Measurements from ENCODE around the gene CENPT.
A peak's percentile ranks its signal among the peaks of the same experiment; 100 is the strongest.
"Not testable (repeated sequence)": the region's sequence is repeated elsewhere in the genome, so short reads cannot be mapped to it uniquely, and the experiment has no call there.

The CENPT gene

DNA sequence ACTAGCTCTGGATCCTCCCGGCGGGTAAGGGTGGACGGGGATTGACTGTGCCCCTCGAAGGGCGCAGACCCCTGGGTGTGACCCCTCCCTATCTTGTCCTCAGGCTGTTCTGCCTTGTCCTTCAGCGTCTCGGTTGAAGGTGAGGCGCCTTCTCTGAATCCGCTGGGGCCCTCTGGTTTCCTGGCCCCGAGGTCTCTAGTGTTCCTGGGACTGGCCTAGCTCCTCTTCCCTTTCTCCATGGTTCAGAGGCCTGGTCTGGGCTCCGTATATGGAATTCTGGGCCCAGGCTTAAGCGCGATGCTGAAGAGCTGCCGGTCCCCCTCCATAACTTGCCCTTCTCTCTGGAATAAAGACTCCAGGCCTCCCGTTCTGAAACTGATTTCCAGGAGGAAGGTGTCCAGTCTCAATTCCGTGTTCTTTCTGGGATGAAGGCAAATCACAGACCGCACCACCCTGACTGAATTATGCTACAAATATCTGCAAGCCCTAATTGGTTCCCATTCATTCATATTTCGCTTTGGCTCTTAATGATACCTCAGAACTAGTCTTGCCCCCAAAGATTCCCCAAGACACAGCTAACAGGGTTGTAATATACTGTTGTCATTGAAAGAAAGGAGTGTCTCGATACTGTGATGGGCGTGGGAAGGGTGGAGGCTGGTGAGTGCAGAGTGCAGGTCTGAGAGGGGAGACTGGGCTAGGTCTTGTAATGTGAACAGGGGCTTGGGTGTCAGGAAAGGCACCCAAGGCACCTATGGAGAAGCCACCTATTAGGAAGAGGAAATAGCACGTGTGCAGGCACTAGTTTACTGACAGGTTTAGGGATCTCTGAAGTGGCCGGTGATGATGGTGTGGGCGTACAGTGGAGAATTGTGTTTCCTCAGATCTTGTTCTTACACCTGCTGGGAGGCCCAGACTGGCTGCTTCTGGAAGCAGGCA is 26.2 kb upstream of the CENPT start:
- no peak for DNase-seq

DNA sequence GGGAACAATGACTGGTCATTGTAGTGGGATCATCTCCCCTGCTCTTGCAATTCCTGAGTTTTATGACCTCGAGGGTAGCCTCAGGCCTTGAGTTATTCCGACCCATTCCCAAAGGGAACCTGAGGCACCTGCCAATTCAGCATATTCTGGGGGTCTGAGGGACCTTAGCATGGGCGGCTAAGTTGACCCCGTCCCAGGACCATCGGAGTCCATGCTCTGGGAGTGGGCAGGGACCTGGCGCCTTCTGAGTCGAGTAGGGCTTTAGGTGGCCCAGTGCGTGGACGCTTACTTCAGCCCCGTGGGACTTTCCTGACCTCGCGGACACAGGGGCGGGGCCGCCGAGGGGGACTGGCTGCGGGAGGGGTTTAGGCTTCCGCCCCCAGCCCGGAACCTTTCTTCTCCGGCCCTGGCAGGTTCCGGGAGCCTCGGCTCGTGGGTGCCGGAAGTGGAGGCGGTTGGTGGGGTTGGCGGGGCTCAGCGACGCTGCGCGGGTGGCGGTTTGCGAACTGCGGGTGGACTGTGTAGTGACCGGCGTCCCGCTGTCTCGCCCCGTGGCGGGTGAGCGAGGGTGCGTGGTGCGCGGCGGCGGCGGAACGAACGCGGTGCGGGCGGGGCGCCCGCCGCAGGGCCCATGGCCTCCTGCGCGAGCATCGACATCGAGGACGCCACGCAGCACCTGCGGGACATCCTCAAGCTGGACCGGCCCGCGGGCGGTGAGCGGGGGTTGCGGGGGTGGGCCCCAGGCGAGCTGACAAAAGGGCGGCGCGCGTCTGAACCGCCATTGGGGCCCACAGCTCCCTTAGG is 25.3 kb upstream of the CENPT start, which contains the start of gene EDC4:
Gene EDC4 (plus strand): TSS at position 422 of the 804 bp plus-strand sequence. CDS start 210 bp downstream, at position 632.
- peak; percentile 88 for DNase-seq

DNA sequence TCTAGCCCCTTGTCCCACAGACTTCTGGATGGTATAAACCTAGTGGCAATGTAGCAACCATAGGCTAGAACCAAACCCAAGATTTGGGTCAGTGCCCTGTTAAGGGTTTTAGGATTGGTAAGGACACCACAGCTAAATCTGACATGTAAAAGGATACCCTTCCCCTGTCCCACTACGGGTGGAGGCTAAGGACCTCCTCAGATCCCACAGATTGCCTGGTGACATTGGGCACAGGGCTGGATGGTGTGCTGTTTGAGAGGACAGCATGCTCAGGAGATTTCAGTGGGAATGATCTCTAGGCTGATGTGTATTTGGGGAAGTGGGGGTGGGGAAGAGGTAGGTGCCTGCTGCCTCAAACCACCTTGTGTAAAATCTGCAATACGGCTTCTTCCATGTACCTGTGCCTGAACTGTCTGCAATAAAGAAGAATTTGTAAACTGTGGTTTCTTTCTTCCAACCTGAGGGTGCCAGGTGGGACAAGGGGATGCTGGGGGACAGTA is 24.7 kb upstream of the CENPT start:
- no peak for DNase-seq

DNA sequence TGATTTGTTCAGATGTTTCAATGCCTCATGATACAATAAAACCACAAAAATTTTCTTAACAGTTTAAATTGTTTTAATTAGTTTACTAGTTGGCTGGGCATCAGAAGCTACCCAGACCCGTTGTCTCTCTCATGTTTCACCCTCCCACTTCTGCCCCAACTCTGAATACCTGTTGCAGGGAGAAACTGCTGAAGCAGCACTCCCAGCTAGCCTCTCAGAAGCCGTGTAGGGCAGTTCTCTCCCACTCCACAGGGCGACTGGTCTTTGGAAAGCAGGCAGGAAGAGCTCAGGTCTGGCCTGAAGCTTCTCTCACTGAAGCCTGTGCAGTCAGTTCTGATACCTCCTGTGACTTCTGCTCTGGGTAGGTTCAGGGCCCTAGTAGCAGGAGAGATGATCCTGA is 23.8 kb upstream of the CENPT start:
- DNase-seq, result no peak

DNA sequence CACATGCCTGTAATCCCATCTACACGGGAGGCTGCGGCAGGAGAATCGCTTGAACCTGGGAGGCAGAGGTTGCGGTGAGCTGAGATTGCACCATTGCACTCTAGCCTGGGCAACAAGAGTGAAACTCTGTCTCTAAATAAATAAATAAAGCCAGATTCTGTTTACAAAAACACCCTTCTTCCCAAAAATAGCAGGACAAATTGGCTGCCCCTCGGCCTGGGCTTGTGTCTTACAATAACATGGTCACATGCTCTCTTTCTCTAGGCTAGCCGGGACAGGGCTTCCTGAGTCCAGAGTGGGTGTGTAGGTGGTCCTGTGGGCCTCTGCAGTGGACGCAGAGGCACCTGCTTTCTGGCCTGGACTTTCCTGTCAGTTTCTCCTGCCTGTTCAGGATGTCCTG is 22.2 kb upstream of the CENPT start:
- DNase-seq, result no peak

DNA sequence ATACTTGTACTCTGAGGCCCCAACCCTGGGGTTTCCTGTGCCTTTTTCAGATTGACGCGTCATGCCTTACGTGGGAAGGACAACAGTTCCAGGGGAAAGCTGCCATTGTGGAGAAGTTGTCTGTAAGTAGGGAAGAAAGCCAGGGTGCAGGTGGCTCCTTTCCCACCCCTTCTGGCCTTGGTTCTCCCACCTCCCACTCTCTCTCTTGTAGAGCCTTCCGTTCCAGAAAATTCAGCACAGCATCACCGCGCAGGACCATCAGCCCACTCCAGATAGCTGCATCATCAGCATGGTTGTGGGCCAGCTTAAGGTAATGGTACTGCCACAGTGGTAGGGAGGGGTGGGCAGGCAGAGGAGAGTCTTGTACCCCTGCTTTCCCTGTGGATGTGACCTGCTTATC is 20.8 kb upstream of the CENPT start:
- no peak for DNase-seq

DNA sequence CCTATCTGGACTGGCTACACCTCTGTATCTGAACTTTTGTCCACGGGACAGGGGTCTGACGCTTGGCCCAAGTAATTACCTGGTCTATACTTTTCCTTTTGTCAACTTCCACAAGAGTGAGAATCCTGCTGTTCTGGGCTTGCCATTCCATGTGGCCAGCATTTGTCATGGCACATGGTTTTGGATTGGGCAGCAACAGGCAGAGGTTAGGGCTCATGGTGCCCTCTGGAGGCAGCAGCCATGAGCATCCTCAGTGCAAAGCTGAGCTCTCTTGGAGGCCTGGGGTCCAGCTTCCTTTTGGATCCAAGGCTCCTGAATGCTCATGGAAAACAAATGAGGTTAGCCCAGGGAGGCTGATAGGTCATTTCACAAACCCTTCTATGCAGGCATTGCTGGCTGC is 17.8 kb upstream of the CENPT start:
- DNase-seq, result no peak

DNA sequence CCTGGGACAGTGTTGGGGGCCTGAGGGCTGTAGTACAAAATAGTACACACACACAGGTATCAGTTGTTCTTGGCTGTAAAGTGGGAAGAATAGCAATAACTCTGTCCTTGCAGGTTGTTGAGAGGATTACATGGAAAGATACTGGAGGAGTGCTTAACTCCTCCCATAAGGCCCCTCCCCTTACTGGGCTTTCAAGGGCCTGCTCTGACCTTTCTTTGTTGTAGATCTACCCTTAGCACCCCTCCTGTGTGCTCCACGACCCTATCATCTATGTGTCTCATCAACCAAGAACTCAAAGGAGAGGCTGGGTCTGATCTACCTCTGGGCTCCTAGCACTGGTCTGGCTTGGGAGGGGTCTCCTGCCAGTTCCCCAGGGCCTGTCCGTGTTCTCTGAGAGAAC is 17.1 kb upstream of the CENPT start:
- no peak for DNase-seq

DNA sequence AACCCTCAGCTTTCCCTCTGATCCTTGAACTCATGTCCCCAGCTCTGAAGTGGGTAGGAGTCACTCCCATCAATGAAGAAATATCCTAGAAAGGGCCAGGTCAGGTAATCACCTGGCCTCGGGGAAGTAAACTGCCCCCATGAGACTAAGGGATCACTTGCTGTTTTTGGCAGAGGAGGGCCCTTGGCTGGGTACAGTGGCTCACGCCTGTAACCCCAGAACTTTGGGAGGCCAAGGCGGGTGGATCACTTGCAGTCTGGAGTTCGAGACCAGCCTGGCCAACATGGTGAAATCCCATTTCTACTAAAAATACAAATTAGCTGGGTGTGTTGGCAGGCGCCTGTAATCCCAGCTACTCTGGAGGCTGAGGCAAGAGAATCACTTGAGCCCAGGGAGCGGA is 16.6 kb upstream of the CENPT start:
- DNase-seq, result not testable (repeated sequence)

DNA sequence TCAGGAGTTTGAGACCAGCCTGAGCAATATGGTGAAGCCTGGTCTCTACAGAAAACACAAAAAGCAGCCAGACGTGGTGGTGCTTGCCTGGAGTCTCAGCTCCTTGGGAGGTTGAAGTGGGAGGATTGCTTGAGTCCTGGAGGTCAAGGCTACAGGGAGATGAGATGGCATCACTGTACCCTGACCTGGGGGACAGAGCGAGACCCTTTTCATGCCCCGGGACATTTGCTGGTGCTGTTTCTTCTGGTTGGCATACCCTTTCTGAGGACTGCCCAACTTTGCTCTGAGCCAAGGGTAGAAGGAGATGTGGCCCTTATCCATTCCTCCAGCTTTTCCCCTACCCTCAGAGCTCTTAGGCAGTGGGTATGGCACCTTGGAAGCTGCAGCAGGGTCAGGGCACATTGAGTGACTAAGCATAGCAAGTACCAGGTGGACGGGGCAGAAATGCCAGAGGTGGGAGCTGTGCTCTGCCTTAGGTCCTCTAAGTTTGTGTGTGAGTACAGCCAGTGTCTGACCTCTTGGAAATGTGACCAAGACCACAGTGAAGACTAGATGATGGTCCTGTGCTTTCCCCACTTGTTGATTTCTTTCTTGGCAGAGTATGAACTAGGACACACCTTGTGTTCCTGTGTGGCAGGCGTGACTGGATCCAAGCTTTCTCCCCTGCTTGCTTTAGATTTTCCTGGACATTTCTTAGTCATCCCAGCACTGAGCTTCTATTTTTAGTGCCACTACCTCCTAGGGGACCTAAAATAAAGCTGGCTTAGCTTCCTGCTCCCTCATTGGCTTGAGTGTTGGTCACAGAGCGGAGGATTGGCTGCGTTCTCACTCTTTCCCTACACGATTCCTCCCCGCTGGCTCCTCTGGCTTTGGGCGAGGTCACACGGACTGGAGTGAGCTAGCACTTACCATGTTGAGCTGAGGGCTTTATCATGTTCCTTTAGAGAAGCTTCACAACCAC is 15.4 kb upstream of the CENPT start:
- no peak for DNase-seq

DNA sequence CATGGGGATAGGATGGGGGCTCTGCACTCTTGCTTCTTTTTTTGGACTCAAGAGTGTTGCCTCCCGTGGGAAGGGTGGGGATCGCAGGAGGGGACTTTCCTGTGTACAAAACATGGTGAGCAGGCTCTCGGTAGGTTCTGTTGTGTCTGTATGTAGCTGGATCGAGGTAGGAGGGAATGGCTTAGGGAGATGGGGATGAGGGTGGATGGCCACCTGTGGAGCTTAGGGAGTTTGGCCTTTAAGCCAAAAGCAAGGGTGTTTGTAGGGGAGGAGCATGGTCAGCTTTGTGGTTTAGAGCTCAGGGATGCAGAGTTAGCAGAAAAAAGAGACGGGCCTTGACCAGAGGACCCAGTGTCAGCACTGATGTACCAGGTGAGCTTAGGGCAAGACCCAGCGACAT is 14.4 kb upstream of the CENPT start:
- DNase-seq, result no peak

DNA sequence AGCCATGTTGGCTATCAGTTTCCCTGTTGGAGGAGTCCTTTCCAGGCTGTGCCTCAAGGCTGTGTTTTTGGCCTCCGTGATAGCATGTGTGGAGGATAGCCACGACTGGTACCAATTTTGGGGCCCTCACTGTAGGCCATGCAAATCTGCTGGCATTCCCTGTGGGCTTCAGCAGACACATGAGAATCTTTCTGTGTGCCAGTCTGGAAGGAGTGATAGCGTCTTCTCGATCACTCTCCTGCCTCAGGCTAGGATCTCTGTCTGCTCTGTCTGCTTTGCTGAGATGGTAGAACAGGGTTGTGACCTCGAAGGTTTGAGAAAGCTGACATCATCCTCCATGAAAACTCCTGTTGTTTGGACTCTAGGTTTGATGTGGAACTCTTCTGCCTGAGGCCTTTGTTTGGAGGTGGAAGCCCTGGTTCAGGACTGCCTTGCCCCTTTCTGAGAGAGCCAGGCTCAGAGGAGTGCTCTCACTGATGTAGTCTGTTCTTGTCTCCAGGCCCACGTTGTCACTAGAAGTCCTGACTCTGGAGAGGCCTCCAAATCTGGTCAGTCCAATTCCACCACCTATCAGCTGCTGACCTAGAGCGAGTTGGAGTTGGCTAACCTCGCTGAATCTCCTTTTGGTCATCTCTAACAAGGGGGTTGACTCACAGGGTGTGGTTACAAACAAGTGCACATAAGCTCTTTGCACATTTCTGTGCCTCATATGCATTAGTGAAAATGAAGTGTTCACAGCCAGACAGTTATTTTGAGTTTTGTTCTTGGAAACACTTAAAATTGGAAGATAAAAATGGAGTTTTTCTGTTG is 13.3 kb upstream of the CENPT start:
- DNase-seq, result no peak

DNA sequence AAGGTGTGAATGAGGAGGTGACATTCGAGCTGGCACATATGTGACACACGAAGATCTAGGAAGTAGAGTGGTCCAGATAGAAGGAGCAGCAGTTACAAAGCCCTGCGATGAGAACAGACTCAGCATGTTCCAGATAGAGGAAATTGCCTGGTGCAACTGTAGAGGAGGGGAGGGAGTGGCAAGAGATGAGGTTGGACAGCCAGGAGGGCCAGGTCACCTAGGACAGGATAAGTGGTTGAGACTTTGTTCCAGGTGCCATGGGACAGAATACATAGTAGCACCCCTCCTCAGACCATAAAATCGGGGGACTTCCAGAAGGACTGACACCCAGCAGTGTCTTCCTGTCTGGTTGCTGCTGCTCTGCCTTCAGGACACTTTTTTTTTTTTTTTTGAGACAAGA is 11.0 kb upstream of the CENPT start:
- DNase-seq, result no peak

DNA sequence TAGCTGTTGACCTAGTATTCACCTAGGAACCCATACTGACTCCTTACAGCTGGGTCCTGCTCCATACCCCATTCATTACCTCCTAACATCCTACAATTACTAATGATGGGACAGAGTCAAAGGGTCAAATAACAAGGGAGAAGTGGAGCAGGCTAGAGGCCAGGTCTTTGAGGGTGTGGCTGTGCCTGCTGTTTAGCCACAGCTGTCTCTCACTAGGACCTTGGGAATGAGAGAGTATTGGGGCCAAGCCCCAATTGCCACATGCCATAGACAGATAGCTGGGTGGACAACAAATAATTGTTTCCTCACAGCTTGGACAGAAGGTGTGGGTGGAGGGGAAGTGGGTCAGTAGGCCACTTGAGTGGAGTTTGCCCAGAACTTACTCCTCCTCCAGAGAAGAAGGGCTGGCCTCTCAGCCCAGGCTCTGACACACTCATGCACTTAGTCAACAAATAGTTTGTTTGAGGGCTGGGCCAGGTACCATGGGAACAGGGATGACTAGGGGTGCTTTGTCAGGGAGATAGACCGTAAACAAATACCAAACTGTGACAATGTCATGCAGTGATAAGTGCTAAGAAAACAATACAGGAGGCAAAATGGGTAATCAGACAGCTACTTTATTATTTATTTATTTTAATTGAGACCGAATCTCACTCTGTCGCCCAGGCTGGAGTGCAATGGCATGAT is 10.2 kb upstream of the CENPT start:
- DNase-seq, result peak; percentile 30

DNA sequence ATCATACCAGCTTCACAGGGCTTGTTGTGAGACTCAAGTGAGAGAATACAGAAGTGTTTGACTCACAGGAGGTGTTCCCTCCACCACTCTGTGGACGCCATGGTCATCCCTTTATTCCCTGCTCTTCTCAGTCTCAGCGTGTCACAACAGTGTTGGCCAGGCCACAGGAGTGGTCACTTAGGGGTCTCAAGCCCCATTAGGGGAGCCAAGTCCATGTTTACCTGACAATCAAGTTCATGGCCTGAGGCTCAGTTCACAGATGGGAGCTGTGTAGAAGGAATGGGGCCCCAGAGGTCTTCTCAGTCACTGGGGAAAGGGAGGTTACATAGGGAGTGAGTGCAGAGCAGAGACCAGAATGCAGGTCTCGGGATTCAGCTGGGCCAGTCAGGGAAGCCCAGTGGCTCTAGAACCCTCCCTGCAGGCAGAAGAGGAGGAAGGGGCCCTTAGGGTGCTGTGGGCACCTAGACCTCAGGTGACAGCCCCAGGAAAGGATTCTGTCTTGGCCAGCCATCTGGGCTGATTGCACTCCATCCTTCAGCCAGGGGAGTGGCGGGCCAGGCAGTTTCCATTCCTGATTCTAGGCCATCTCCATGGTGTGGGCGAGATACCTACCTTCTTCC is 9.5 kb upstream of the CENPT start:
- DNase-seq, result no peak

DNA sequence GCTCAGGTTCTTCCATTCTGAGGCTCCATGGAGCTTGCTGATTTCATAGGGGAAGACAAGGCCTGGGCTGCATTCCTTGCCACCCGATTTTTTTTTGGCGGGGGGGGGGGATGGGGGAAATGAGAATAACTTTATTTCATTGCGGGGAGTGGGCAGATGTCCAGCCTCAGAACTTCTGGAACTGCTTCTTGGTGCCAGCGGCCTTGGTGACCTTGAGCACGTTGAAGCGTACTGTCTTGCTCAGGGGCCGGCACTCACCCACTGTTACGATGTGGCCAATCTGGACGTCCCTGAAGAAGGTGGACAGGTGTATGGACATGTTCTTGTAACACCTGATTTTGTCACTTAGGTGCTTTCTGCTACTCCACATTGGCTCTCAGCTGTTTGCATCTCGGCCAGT is 8.3 kb upstream of the CENPT start:
- DNase-seq, result no peak

DNA sequence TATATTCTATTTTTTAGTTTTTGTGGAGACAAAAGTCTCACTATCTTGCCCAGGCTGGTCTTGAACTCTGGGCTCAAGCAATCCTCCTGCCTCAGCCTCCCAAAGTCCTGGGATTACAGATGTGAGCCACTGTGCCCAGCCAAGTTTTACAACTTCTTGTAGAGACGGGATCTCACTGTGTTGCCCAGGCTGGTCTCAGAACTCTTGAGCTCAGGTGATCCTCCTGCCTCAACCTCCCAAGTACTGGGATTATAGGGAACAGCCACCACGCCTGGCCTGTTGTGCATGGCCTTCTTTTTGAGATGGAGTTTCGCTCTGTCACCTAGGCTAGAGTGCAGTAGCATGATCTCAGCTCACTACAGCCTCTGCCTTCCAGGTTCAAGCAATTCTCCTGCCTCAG is 6.2 kb upstream of the CENPT start:
- no peak for DNase-seq

DNA sequence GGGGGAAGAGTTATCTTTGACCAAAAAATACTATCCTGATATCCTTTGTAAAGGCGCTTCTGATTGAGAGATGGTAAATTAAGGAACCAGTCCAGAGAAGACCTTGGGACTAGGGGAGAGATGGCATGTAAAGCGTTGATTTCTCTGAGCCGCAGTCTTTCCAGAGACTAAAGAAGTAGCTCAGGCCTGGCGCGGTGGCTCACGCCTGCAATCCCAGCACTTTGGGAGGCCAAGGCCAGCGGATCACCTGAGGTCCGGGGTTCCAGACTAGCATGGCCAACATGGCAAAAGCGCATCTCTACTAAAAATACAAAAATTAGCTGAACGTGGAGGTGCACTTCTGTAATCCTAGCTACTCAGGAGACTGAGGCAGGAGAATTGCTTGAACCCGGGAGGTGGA is 625 bp upstream of the CENPT start:
- DNase-seq, result no peak

DNA sequence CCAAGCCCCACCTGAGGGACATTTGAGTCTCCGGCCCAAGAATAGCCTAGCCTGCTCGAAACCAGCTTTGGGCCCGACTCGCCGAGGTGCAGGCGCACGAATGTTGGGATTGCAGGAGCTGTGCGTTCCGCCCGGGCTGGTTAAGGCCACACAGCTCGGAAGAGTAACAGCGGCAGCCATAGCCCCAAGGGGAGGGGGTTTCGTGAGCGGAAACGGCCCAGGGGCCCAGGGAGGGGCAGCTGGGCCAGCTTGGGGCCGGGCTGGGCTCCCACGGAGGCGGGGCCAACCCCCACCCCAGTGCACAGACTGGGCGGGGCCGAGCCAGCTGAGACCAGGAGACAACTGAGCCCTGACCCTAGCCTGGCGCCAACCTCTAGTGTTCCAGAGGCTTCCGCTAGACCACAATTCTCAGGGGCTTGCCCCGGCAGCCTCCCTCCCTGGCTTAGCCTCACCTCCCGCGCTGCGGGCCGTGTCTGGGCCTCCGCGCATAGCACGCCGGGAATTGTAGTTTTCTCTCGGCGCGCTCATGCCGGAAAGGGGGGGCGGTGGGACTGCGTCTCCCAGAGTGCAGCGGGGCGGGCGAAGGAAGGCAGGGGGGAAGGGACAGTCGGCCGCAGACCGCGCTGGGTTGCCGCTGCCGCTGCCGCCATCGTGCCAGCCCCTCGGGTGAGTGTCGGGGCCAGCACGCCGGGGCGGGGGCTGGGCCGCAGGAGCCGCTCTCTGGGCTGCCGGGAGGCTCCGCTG is 1.0 kb downstream of the CENPT start, which contains the start of gene NUTF2:
Gene NUTF2 (plus strand): TSS at position 614 of the 744 bp plus-strand sequence. CDS start 18,198 bp downstream, outside the sequence.
- DNase-seq, result peak; percentile 99

DNA sequence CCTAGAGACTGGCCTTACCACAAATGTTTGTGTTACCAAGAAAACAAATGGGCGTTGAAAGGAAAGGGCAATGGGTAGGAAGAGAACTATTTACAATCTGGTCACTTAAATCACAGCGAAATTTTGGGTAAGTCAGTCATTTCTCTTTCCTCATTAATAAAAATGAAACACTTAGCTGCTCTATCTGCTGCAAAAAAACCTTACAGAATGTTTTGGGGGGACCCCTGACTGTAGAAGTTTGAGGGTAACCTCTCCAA is 1.5 kb downstream of the CENPT start:
- DNase-seq, result no peak

All from eye (tissue), 1 donor.